ENCODE data around the gene NUP37.

- TF ChIP-seq CTCF (conservative IDR thresholded peaks at IDR 0.05; ENCODE audit: low read length) (no peak), EZH2phosphoT487 (IDR thresholded peaks at IDR 0.05; ENCODE audit: borderline replicate concordance) (no peak)
These were observed 65.6 kb downstream of the NUP37 start for GRCh38 chr12:102054345-102054744.
